ENCODE results near the gene EPC2.

Gene EPC2

DNA sequence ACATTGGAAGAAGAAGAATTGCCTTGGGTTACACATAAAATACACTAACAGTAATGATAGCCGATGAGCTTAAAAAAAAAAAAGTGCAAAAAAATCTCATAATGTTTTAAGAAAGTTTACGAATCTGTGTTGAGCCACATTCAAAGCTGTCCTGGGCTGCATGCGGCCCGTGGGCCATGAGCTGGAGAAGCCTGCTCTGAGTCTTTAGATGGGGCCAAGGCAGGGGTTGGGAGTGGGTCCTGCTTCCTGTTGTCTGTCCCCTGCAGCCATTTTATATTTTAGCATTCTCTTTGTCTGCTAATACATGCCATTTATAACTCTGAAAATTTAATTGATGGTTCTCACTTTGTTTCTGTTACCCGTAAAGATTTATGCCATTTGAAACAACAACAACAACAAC lies 93.2 kb downstream of the EPC2 start:
- Histone ChIP-seq H3K27me3 (ENCODE audit: control insufficient read depth in 1 of 2, insufficient read depth in 2 of 2, low read length in 2 of 2) (no peaks in the 10 kb centered on the region), H3K4me1 (ENCODE audit: insufficient read depth, low read length) (no peaks in the 10 kb centered on the region), H3K36me3 (ENCODE audit: insufficient read depth, low read length) (no peaks in the 10 kb centered on the region), H3K4me3 (ENCODE audit: low read depth in 1 of 2, low read length in 2 of 2) (no peak overlapping the region), H3K9ac (ENCODE audit: low read length) (no peak overlapping the region), H3K9me3 (ENCODE audit: low read length) (no peaks in the 10 kb centered on the region), H3K27ac (ENCODE audit: low read depth, low read length) (no peak overlapping the region)

DNA sequence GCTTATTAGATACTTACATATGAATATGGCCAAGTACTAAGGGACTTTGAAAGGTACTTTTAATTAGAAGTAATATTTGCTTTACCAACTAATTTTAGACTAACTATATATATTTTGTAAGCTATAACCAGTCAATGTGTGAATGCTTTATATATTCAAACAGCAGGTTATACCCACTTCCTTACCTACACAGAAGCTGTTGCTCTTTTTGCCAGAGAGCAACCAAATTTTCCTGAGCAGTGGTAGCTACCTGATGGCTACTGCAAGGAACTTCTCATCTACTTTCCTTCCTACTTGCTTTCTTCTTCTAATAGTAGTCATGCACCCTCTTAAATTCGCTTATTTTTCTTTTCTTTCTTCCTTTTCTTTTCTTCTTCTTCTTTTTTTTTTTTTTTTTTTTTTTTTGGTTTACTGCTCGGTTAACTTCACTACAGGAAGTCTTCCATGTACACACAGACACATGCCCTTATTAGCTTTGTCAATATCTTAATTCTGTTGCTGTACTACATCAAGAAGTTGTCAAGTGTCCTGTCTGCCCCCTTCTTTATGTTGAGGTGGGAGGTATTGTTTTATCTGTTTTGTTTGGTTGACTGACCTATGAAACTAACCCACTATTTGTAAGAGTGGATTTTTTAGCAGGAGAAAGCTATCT lies 95.0 kb downstream of the EPC2 start:
- no peak overlapping the region for H3K4me3 ChIP-seq (ENCODE audit: low read depth in 1 of 2, low read length in 2 of 2)
- H3K27ac ChIP-seq (ENCODE audit: low read depth, low read length) = no peak overlapping the region
- no peaks in the 10 kb centered on the region for H3K27me3 ChIP-seq (ENCODE audit: control insufficient read depth in 1 of 2, insufficient read depth in 2 of 2, low read length in 2 of 2)
- H3K9ac ChIP-seq (ENCODE audit: low read length) = no peak overlapping the region
- no peaks in the 10 kb centered on the region for H3K36me3 ChIP-seq (ENCODE audit: insufficient read depth, low read length)
- no peaks in the 10 kb centered on the region for H3K4me1 ChIP-seq (ENCODE audit: insufficient read depth, low read length)
- no peaks in the 10 kb centered on the region for H3K9me3 ChIP-seq (ENCODE audit: low read length)

DNA sequence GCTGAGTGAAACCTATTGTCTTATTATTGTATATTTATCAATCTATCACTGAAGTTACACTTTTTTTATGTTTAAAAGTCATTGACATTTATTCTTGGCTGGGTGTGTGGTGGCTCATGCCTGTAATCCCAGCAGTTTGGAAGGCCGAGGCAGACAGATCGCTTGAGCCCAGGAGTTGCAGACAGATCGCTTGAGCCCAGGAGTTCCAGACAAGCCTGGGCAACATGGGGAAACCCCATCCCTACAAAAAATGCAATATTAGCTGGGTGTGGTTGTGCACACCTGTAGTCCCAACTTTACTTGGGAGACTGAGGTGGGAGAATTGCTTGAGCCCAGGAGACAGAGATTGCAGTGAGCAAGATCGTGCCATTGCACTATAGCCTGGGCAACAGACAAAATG lies 97.8 kb downstream of the EPC2 start:
- Histone ChIP-seq H3K4me3 (ENCODE audit: low read depth in 1 of 2, low read length in 2 of 2) (no peak overlapping the region), H3K4me1 (ENCODE audit: insufficient read depth, low read length) (no peaks in the 10 kb centered on the region), H3K36me3 (ENCODE audit: insufficient read depth, low read length) (no peaks in the 10 kb centered on the region), H3K9ac (ENCODE audit: low read length) (no peak overlapping the region), H3K27me3 (ENCODE audit: control insufficient read depth in 1 of 2, insufficient read depth in 2 of 2, low read length in 2 of 2) (no peaks in the 10 kb centered on the region), H3K27ac (ENCODE audit: low read depth, low read length) (no peak overlapping the region), H3K9me3 (ENCODE audit: low read length) (no peaks in the 10 kb centered on the region)

DNA sequence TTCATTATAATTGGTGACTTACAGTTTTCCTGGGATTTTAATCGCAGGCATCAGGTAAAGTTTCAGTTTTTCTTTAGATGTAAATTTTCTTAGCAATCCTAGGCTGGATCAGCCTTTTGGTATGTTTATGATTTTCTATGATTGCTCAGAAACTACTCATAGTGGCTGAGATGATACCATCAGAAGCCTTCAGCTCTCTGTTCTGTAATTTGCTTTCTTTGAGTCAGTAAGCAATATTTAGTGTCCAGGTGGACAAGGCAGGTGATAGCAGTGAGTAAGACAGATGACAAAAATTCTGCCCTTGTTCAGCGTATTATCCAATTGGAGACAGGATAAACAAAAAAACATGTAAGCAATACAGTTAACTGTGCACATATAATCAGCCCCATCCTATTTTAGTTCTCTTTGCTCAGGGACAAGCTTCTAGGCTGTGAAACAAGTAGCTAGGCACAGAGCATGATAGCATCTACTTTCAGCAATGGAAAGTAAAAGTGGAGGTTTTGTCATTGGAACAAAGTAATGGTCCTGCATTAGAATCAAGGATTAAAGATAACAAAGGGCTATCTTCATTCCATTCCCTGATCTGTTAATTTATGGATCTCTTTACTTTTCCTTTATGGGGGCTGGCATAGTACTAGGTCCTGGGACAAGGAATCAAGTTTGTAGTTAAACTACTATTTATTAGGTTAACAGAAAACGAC lies 100.8 kb downstream of the EPC2 start:
- Histone ChIP-seq H3K4me3 (ENCODE audit: low read depth in 1 of 2, low read length in 2 of 2) (no peak overlapping the region), H3K27me3 (ENCODE audit: control insufficient read depth in 1 of 2, insufficient read depth in 2 of 2, low read length in 2 of 2) (no peaks in the 10 kb centered on the region), H3K4me1 (ENCODE audit: insufficient read depth, low read length) (no peaks in the 10 kb centered on the region), H3K36me3 (ENCODE audit: insufficient read depth, low read length) (peaks cover 4% of the 10 kb centered on the region), H3K9ac (ENCODE audit: low read length) (no peak overlapping the region), H3K9me3 (ENCODE audit: low read length) (no peaks in the 10 kb centered on the region), H3K27ac (ENCODE audit: low read depth, low read length) (no peak overlapping the region)

DNA sequence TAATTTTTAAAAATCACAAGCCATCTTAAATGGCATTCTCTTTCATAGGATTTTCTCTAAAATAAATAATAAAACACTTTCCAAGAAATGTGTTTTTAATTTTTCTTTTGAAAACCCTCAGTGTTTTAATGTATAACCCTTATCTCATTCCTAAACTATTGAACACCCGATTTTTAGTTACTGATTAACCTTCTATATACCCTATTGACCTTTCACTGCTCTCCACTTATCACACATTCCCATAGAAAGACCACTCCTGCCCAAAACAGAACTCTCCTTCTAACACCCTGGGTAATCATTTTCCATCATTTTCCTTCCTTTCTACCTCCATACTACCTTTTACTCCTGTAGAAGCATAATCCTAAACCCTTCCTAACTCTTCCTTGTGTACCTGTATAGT lies 102.4 kb downstream of the EPC2 start:
- Histone ChIP-seq H3K9ac (ENCODE audit: low read length) (no peak overlapping the region), H3K27ac (ENCODE audit: low read depth, low read length) (no peak overlapping the region), H3K27me3 (ENCODE audit: control insufficient read depth in 1 of 2, insufficient read depth in 2 of 2, low read length in 2 of 2) (no peaks in the 10 kb centered on the region), H3K4me3 (ENCODE audit: low read depth in 1 of 2, low read length in 2 of 2) (no peak overlapping the region), H3K36me3 (ENCODE audit: insufficient read depth, low read length) (peaks cover 4% of the 10 kb centered on the region), H3K4me1 (ENCODE audit: insufficient read depth, low read length) (no peaks in the 10 kb centered on the region), H3K9me3 (ENCODE audit: low read length) (no peaks in the 10 kb centered on the region)

DNA sequence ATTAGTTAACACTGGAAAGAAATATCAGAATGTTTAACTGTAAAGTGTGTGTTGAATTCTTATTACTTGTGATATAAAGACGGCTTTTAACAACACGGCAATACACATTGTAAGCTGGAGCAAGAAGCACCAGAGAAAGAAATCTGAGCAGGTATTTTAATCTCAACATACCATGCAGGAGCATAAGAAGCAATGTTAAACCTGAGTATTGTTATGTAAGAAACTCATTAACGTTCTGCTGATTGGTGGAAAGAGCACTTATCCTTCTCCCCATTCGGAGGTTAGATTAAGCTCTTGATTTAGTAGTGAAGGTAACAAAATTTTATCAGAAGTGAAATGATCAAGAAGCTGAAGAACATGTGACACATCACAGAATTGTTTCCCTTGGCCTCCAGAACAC lies 107.4 kb downstream of the EPC2 start:
- no peaks in the 10 kb centered on the region for H3K9me3 ChIP-seq (ENCODE audit: low read length)
- peaks cover 12% of the 10 kb centered on the region for H3K36me3 ChIP-seq (ENCODE audit: insufficient read depth, low read length)
- no peaks in the 10 kb centered on the region for H3K27me3 ChIP-seq (ENCODE audit: control insufficient read depth in 1 of 2, insufficient read depth in 2 of 2, low read length in 2 of 2)
- H3K4me3 ChIP-seq (ENCODE audit: low read depth in 1 of 2, low read length in 2 of 2) = no peak overlapping the region
- H3K27ac ChIP-seq (ENCODE audit: low read depth, low read length) = no peak overlapping the region
- H3K9ac ChIP-seq (ENCODE audit: low read length) = no peak overlapping the region
- no peaks in the 10 kb centered on the region for H3K4me1 ChIP-seq (ENCODE audit: insufficient read depth, low read length)

DNA sequence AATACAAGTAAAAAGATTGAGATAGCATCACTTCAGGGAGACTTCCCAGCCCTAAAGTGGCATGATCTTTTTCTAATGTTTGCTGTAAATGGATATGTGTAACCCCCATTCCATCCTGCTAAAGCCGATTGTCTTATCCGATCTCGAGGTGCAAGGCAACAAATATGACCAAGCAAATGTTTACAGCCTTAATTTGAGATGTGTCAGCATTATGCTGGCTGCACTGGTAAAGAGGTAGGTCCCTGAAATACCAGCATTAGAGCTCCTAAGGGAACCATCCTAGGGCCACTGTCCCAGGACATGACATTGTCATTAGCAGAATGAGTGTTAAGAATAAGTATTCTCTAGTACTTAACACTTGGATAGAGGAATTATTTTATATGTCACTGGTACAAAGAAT lies 108.4 kb downstream of the EPC2 start:
- Histone ChIP-seq H3K27ac (ENCODE audit: low read depth, low read length) (no peak overlapping the region), H3K36me3 (ENCODE audit: insufficient read depth, low read length) (peaks cover 9% of the 10 kb centered on the region), H3K4me3 (ENCODE audit: low read depth in 1 of 2, low read length in 2 of 2) (no peak overlapping the region), H3K4me1 (ENCODE audit: insufficient read depth, low read length) (no peaks in the 10 kb centered on the region), H3K9ac (ENCODE audit: low read length) (no peak overlapping the region), H3K9me3 (ENCODE audit: low read length) (no peaks in the 10 kb centered on the region), H3K27me3 (ENCODE audit: control insufficient read depth in 1 of 2, insufficient read depth in 2 of 2, low read length in 2 of 2) (no peaks in the 10 kb centered on the region)

DNA sequence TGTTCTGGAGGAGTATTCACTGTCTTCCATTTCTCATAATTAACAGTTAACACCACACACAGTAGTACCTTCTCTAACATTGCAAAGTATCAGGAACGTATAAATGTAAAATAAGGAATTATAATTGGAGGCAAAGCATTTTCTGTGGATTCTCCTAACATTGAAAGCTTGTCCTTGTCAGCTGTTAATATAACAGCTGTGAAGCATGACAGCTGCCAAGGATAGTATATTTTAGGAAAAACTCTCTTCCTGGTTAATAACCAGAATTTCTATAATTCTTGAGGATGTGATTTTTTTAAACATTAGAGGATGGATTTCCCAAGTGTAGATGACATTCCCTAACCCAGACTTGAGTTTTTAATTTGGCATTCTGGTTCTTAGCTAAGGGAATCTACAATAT lies 110.3 kb downstream of the EPC2 start:
- Histone ChIP-seq H3K4me3 (ENCODE audit: low read depth in 1 of 2, low read length in 2 of 2) (no peak overlapping the region), H3K9ac (ENCODE audit: low read length) (no peak overlapping the region), H3K36me3 (ENCODE audit: insufficient read depth, low read length) (peaks cover 8% of the 10 kb centered on the region), H3K27ac (ENCODE audit: low read depth, low read length) (no peak overlapping the region), H3K4me1 (ENCODE audit: insufficient read depth, low read length) (no peaks in the 10 kb centered on the region), H3K9me3 (ENCODE audit: low read length) (no peaks in the 10 kb centered on the region), H3K27me3 (ENCODE audit: control insufficient read depth in 1 of 2, insufficient read depth in 2 of 2, low read length in 2 of 2) (no peaks in the 10 kb centered on the region)

DNA sequence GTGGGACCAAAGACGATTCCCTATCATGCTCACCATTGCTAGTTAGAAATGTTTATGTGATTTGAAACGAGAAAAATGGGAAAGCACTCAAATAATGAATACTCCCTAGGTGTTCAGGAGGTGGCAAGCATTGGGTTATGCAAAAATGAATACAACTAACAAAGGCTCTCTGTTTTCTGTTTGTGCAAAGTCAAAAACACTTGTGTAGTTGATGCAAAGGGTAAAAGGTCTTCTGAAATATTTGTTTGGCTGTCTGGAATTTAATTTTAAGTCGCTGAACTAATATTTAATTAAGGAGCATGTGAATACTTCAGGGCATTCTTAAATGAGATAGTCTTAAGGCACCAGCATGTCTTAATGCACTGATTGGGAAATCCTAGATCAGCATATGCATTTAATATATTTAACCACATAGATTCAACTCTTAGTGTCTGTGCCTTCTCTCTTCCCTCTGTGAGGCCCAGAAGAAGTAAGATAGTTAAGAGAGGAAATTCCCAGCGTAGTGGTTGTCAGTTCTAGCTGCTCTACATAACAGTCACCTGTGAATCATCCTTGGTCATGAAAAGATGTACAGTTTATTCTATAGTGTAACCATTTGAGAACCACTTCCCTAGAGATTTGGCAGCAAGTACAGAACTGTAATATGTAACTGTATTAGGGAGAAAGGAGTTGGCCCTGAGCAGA lies 111.9 kb downstream of the EPC2 start:
- Histone ChIP-seq H3K27me3 (ENCODE audit: control insufficient read depth in 1 of 2, insufficient read depth in 2 of 2, low read length in 2 of 2) (no peaks in the 10 kb centered on the region), H3K27ac (ENCODE audit: low read depth, low read length) (no peak overlapping the region), H3K36me3 (ENCODE audit: insufficient read depth, low read length) (peaks cover 8% of the 10 kb centered on the region), H3K9me3 (ENCODE audit: low read length) (no peaks in the 10 kb centered on the region), H3K9ac (ENCODE audit: low read length) (no peak overlapping the region), H3K4me1 (ENCODE audit: insufficient read depth, low read length) (no peaks in the 10 kb centered on the region), H3K4me3 (ENCODE audit: low read depth in 1 of 2, low read length in 2 of 2) (no peak overlapping the region)

DNA sequence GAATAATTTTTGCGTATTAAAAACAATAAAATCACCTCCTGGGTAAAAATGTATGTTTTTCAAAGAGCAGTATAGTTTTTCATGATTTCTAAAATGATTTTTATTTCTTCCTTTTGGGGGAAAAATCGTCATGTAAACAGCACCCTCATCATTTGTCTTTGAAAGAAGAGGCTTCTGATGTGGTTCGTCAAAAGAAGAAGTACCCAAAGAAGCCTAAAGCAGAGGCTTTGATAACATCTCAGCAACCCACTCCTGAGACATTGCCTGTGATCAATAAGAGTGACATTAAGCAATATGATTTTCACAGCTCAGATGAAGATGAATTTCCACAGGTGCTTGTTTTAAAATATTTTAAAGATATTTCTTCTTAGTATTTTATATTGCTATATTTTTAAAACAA lies 120.3 kb downstream of the EPC2 start:
- Histone ChIP-seq H3K27me3 (ENCODE audit: control insufficient read depth in 1 of 2, insufficient read depth in 2 of 2, low read length in 2 of 2) (no peaks in the 10 kb centered on the region), H3K27ac (ENCODE audit: low read depth, low read length) (no peak overlapping the region), H3K36me3 (ENCODE audit: insufficient read depth, low read length) (peaks cover 10% of the 10 kb centered on the region), H3K9me3 (ENCODE audit: low read length) (no peaks in the 10 kb centered on the region), H3K4me1 (ENCODE audit: insufficient read depth, low read length) (no peaks in the 10 kb centered on the region), H3K9ac (ENCODE audit: low read length) (no peak overlapping the region), H3K4me3 (ENCODE audit: low read depth in 1 of 2, low read length in 2 of 2) (no peak overlapping the region)

DNA sequence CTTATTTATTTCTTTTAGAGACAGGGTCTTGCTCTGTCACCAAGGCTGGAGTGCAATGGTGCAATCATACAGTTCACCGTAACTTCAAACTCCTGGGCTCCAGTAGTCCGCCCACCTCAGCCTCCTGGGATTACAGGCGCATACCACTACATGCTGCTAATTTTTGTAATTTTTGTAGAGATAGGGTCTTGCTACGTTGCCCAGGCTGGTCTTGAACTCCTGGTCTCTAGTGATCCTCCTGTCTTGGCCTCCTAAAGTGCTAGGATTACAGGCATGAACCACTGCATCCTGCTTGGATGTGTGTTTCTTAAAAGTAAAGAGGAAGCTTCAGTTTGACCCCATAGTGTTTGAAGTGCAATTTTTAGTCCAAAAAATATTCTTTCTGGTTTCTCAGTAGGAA lies 125.5 kb downstream of the EPC2 start:
- Histone ChIP-seq H3K27me3 (ENCODE audit: control insufficient read depth in 1 of 2, insufficient read depth in 2 of 2, low read length in 2 of 2) (no peaks in the 10 kb centered on the region), H3K4me3 (ENCODE audit: low read depth in 1 of 2, low read length in 2 of 2) (no peak overlapping the region), H3K27ac (ENCODE audit: low read depth, low read length) (no peak overlapping the region), H3K36me3 (ENCODE audit: insufficient read depth, low read length) (peaks cover 22% of the 10 kb centered on the region), H3K9ac (ENCODE audit: low read length) (no peak overlapping the region), H3K9me3 (ENCODE audit: low read length) (no peaks in the 10 kb centered on the region), H3K4me1 (ENCODE audit: insufficient read depth, low read length) (no peaks in the 10 kb centered on the region)
